GM12891 (cell line): ENCODE results near the gene WDR87.
A peak's percentile ranks its signal among the peaks of the same experiment; 100 is the strongest.

Experiments used
- PAX5 ChIP-seq: IDR thresholded peaks from 2 replicates; pipeline ENCODE4 v1.6.1; 2011; ENCODE audit warnings: low read length, moderate library complexity, mild to moderate bottlenecking; ENCODE audit not compliant: insufficient read depth, severe bottlenecking
- POLR2A ChIP-seq: IDR thresholded peaks from 2 replicates; pipeline ENCODE4 v1.6.1; 2011; ENCODE audit warnings: low read depth, low read length, control low read depth
- POLR2AphosphoS5 ChIP-seq: IDR thresholded peaks from 2 replicates; pipeline ENCODE4 v1.6.1; 2011; ENCODE audit warnings: low read depth, low read length, control low read depth
- SPI1 ChIP-seq: IDR thresholded peaks from 2 replicates; pipeline ENCODE4 v1.6.1; 2011; ENCODE audit warnings: low read depth, low read length, control low read depth
- TAF1 ChIP-seq: IDR thresholded peaks from 2 replicates; pipeline ENCODE4 v1.6.1; 2011; ENCODE audit warnings: low read depth, low read length, control low read depth

- TF ChIP-seq POLR2AphosphoS5 (no peak), TAF1 (no peak), POLR2A (0 out of 2 replicates have a peak, but pooled peaks have one; percentile 7), SPI1 (no peak), PAX5 (no peak)
These were observed 22.3 kb upstream of the WDR87 start for GRCh38 chr19:37928527-37929286.
